BE2C (cell line): Measurements from ENCODE around the gene DCXR.
A peak's percentile ranks its signal among the peaks of the same experiment; 100 is the strongest.

Experiments used
- DNase-seq: peaks from one replicate; pipeline ENCODE4 v3.0.0-alpha.2; 2020
- H3K27me3 ChIP-seq: fragments of 250-450 bp; sonication (Bioruptor Pico); 2 replicates; pipeline ENCODE4 v1.5.1; 2020; ENCODE audit warnings: mild to moderate bottlenecking
- H3K36me3 ChIP-seq: fragments of 250-450 bp; sonication (Bioruptor Pico); 2 replicates; pipeline ENCODE4 v1.5.1; 2020; ENCODE audit warnings: mild to moderate bottlenecking
- H3K4me1 ChIP-seq: fragments of 250-450 bp; sonication (Bioruptor Pico); 2 replicates; pipeline ENCODE4 v1.5.1; 2020
- H3K4me3 ChIP-seq: 2 replicates; pipeline ENCODE4 v1.5.1; 2011; ENCODE audit warnings: low read depth, low read length
- H3K9me3 ChIP-seq: fragments of 250-450 bp; sonication (Bioruptor Pico); 2 replicates; pipeline ENCODE4 v1.5.1; 2020
- TF ChIP-seq, protein P1 (sequence below): IDR thresholded peaks from 2 replicates; pipeline ENCODE4 v1.5.1; 2012; ENCODE audit warnings: mild to moderate bottlenecking, low read depth, low read length

Gene DCXR

DNA sequence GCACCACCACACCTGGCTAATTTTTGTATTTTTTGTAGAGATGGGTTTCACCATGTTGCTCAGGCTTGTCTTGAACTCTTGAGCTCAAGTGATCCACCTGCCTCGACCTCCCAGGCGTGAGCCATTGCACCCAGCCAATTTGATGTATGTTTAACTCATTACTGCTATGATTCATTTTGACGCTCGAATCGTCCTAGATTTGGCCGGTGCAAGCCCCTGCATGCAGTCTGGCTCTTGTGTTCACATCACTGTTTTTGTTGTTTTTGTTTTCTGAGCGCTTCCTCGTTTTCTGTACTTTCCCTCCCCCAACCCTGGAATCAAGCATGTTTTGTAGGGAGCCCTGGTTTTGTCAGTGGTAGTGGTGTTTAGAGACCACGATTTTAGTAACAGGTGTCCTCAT, 35.9 kb upstream of the DCXR start:
- TF ChIP-seq, protein P1, sequence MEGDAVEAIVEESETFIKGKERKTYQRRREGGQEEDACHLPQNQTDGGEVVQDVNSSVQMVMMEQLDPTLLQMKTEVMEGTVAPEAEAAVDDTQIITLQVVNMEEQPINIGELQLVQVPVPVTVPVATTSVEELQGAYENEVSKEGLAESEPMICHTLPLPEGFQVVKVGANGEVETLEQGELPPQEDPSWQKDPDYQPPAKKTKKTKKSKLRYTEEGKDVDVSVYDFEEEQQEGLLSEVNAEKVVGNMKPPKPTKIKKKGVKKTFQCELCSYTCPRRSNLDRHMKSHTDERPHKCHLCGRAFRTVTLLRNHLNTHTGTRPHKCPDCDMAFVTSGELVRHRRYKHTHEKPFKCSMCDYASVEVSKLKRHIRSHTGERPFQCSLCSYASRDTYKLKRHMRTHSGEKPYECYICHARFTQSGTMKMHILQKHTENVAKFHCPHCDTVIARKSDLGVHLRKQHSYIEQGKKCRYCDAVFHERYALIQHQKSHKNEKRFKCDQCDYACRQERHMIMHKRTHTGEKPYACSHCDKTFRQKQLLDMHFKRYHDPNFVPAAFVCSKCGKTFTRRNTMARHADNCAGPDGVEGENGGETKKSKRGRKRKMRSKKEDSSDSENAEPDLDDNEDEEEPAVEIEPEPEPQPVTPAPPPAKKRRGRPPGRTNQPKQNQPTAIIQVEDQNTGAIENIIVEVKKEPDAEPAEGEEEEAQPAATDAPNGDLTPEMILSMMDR, result no peak
- Histone ChIP-seq H3K27me3 (no peaks in the 10 kb centered on the region), H3K4me1 (no peaks in the 10 kb centered on the region), H3K9me3 (no peaks in the 10 kb centered on the region), H3K4me3 (no peak overlapping the region), H3K36me3 (peaks cover 9% of the 10 kb centered on the region)
- DNase-seq, result no peak

GRCh38 chr17:82072827-82073226, 35.3 kb upstream of the DCXR start:
- DNase-seq, result no peak
- H3K27me3 ChIP-seq, result no peaks in the 10 kb centered on the region
- TF ChIP-seq, protein P1, result no peak

DNA sequence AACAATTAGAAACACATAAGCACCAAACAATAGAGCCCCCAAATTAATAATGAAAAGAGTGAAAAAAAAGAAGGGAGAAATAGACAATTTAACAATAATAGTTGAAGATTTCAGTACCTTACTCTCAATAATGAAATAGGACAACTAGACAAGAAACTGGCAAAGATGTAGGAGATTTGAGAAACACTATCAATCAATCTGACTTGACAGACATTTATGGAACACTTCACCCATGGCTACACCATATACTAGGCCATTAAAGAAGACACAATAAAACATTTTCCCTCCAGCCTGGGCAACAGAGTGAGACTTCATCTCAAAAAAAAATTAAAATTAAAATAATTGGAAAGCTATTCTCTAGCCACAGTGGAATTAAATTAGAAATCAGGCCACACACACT, 33.1 kb upstream of the DCXR start:
- H3K4me1 ChIP-seq, result no peaks in the 10 kb centered on the region
- no peaks in the 10 kb centered on the region for H3K9me3 ChIP-seq
- TF ChIP-seq, protein P1, result no peak
- no peak overlapping the region for H3K4me3 ChIP-seq
- no peaks in the 10 kb centered on the region for H3K36me3 ChIP-seq
- H3K27me3 ChIP-seq, result no peaks in the 10 kb centered on the region
- DNase-seq, result no peak

More at GRCh38 chr17:82072827-82073226, 35.3 kb upstream of the DCXR start:
- Histone ChIP-seq H3K4me3 (no peak overlapping the region), H3K4me1 (no peaks in the 10 kb centered on the region), H3K36me3 (peaks cover 3% of the 10 kb centered on the region), H3K9me3 (no peaks in the 10 kb centered on the region)

- Histone ChIP-seq H3K36me3 (peaks cover 36% of the 10 kb centered on the region), H3K9me3 (no peaks in the 10 kb centered on the region), H3K4me1 (no peaks in the 10 kb centered on the region), H3K27me3 (no peaks in the 10 kb centered on the region), H3K4me3 (peak within 1 kb of the TSS; percentile 93)
- TF ChIP-seq, protein P1, result no peak
- DNase-seq, result peak; percentile 62
These were observed 28.3 kb upstream of the DCXR start, which contains the start of gene DUS1L for GRCh38 chr17:82065638-82066303. Gene DUS1L (minus strand): TSS chr17:82065804. CDS start chr17:82065059, 745 bp downstream.

DNA sequence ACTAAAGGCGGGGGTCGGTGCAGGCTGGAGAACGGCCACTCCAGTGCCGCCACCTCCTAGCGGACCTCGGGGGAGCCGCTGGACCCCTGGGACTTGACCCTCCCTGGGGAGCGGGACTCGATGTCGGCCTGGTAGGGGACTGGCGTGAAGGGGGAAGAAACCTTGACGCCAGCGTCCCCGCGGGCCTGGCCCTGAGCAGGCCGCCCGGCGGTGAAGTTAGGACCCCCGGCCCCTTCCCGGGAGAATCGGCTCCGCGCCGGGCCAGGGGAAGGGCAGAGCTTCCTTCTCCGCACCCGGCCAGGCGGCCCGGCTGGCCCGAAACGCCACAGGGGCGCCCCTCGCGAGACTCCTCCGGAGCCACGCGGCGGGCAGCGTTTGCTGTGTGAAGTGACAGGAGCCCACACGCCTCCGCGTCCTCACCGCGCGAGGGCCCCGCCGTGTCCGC, 27.7 kb upstream of the DCXR start:
- peaks cover 41% of the 10 kb centered on the region for H3K36me3 ChIP-seq
- TF ChIP-seq, protein P1, result no peak
- no peaks in the 10 kb centered on the region for H3K27me3 ChIP-seq
- no peaks in the 10 kb centered on the region for H3K9me3 ChIP-seq
- H3K4me1 ChIP-seq, result no peaks in the 10 kb centered on the region
- H3K4me3 ChIP-seq, result peak overlapping the region; percentile 93
- no peak for DNase-seq

- TF ChIP-seq, protein P1, result no peak
- H3K36me3 ChIP-seq, result peaks cover 47% of the 10 kb centered on the region
- peak overlapping the region; percentile 93 for H3K4me3 ChIP-seq
- DNase-seq, result no peak
- no peaks in the 10 kb centered on the region for H3K27me3 ChIP-seq
- no peaks in the 10 kb centered on the region for H3K9me3 ChIP-seq
- no peaks in the 10 kb centered on the region for H3K4me1 ChIP-seq
These were observed 27.1 kb upstream of the DCXR start for GRCh38 chr17:82064433-82065192.
